ENCODE measurements around the gene ZNF730.
"Not testable (repeated sequence)": the region's sequence is repeated elsewhere in the genome, so short reads cannot be mapped to it uniquely, and the experiment has no call there.

The ZNF730 gene

GRCh38 chr19:23101241-23101640 lies 15.6 kb upstream of the ZNF730 start:
- H3K36me3 ChIP-seq (ENCODE audit: control insufficient read depth in 2 of 2, insufficient read depth in 2 of 2, low read length in 2 of 2), result no peaks in the 10 kb centered on the region
- H3K4me3 ChIP-seq (ENCODE audit: low read length in 2 of 2), result no peak overlapping the region
- no peak overlapping the region for H3K9ac ChIP-seq (ENCODE audit: low read length in 2 of 2)
- H3K4me1 ChIP-seq (ENCODE audit: control insufficient read depth, insufficient read depth, low read length), result no peaks in the 10 kb centered on the region
- no peaks in the 10 kb centered on the region for H3K27me3 ChIP-seq (ENCODE audit: control insufficient read depth in 1 of 2, insufficient read depth in 2 of 2, low read length in 2 of 2)
- no peak overlapping the region for H3K27ac ChIP-seq (ENCODE audit: low read length)
- peaks cover 0 to 2% of the 10 kb centered on the region in 2 donors for H3K9me3 ChIP-seq (ENCODE audit: control insufficient read depth in 2 of 2, low read length in 2 of 2)

GRCh38 chr19:23118400-23118799 lies 1.6 kb downstream of the ZNF730 start:
- Histone ChIP-seq H3K9me3 (ENCODE audit: control insufficient read depth in 2 of 2, low read length in 2 of 2) (no peaks in the 10 kb centered on the region), H3K4me1 (ENCODE audit: control insufficient read depth, insufficient read depth, low read length) (peaks cover 5% of the 10 kb centered on the region), H3K27me3 (ENCODE audit: control insufficient read depth in 1 of 2, insufficient read depth in 2 of 2, low read length in 2 of 2) (peaks cover 4 to 6% of the 10 kb centered on the region in 2 donors), H3K36me3 (ENCODE audit: control insufficient read depth in 2 of 2, insufficient read depth in 2 of 2, low read length in 2 of 2) (no peaks in the 10 kb centered on the region), H3K9ac (ENCODE audit: low read length in 2 of 2) (no peak overlapping the region), H3K27ac (ENCODE audit: low read length) (no peak overlapping the region), H3K4me3 (ENCODE audit: low read length in 2 of 2) (no peak overlapping the region)

- not testable (repeated sequence) for H3K9me3 ChIP-seq (ENCODE audit: control insufficient read depth in 2 of 2, low read length in 2 of 2); H3K4me1 ChIP-seq (ENCODE audit: control insufficient read depth, insufficient read depth, low read length); H3K4me3 ChIP-seq (ENCODE audit: low read length in 2 of 2); H3K27ac ChIP-seq (ENCODE audit: low read length); H3K27me3 ChIP-seq (ENCODE audit: control insufficient read depth in 1 of 2, insufficient read depth in 2 of 2, low read length in 2 of 2); H3K36me3 ChIP-seq (ENCODE audit: control insufficient read depth in 2 of 2, insufficient read depth in 2 of 2, low read length in 2 of 2); H3K9ac ChIP-seq (ENCODE audit: low read length in 2 of 2)
Measured at GRCh38 chr19:23134211-23134610, 17.4 kb downstream of the ZNF730 start.

GRCh38 chr19:23145617-23146415 lies 29.0 kb downstream of the ZNF730 start:
- H3K9me3 ChIP-seq (ENCODE audit: control insufficient read depth in 2 of 2, low read length in 2 of 2), result peaks cover 0 to under 1% of the 10 kb centered on the region in 2 donors
- H3K27me3 ChIP-seq (ENCODE audit: control insufficient read depth in 1 of 2, insufficient read depth in 2 of 2, low read length in 2 of 2), result no peaks in the 10 kb centered on the region
- no peak overlapping the region for H3K27ac ChIP-seq (ENCODE audit: low read length)
- H3K4me1 ChIP-seq (ENCODE audit: control insufficient read depth, insufficient read depth, low read length), result no peaks in the 10 kb centered on the region
- no peak overlapping the region for H3K4me3 ChIP-seq (ENCODE audit: low read length in 2 of 2)
- no peaks in the 10 kb centered on the region for H3K36me3 ChIP-seq (ENCODE audit: control insufficient read depth in 2 of 2, insufficient read depth in 2 of 2, low read length in 2 of 2)
- no peak overlapping the region for H3K9ac ChIP-seq (ENCODE audit: low read length in 2 of 2)

DNA sequence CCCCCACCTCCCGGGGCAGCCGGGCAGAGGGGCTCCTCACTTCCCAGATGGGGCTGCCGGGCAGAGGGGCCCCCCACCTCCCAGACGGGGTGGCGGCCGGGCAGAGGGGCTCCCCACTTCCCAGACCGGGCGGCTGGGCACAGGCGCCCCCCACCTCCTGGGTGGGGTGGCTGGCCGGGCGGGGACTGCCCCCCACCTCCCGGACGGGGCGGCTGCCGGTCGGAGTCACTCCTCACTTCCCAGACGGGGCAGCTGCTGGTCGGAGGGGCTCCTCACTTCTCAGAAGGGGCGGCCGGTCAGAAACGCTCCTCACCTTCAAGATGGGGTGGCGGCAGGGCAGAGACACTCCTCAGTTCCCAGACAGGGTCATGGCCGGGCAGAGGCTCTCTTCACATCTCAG lies 43.9 kb downstream of the ZNF730 start:
- Histone ChIP-seq H3K9ac (ENCODE audit: low read length in 2 of 2) (no peak overlapping the region), H3K4me3 (ENCODE audit: low read length in 2 of 2) (no peak overlapping the region), H3K27me3 (ENCODE audit: control insufficient read depth in 1 of 2, insufficient read depth in 2 of 2, low read length in 2 of 2) (no peaks in the 10 kb centered on the region), H3K4me1 (ENCODE audit: control insufficient read depth, insufficient read depth, low read length) (no peaks in the 10 kb centered on the region), H3K27ac (ENCODE audit: low read length) (no peak overlapping the region), H3K9me3 (ENCODE audit: control insufficient read depth in 2 of 2, low read length in 2 of 2) (no peaks in the 10 kb centered on the region), H3K36me3 (ENCODE audit: control insufficient read depth in 2 of 2, insufficient read depth in 2 of 2, low read length in 2 of 2) (no peaks in the 10 kb centered on the region)

- H3K36me3 ChIP-seq (ENCODE audit: control insufficient read depth in 2 of 2, insufficient read depth in 2 of 2, low read length in 2 of 2); H3K4me3 ChIP-seq (ENCODE audit: low read length in 2 of 2); H3K27ac ChIP-seq (ENCODE audit: low read length); H3K9ac ChIP-seq (ENCODE audit: low read length in 2 of 2); H3K27me3 ChIP-seq (ENCODE audit: control insufficient read depth in 1 of 2, insufficient read depth in 2 of 2, low read length in 2 of 2); H3K9me3 ChIP-seq (ENCODE audit: control insufficient read depth in 2 of 2, low read length in 2 of 2); H3K4me1 ChIP-seq (ENCODE audit: control insufficient read depth, insufficient read depth, low read length): not testable (repeated sequence)
Measured at GRCh38 chr19:23168286-23168685, 51.5 kb downstream of the ZNF730 start.

DNA sequence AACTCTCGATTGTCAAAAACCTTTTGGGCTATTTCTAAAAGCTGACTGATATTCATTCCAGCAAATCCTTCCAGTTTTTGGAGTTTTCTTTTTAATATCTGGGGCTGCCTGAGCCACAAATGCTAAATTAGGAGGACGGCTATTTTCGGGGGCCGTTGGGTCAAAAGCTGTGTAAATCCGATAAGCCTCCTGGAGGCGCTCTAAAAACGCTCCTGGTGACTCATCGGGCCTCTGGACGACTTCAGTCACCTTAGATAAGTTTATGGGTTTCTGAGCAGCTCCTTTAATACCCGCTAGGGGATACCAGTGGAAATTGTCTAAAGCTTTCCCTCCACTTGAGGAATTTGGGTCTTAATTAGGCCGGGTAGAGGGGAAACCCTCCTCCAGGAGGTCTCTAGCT lies 66.4 kb downstream of the ZNF730 start:
- Histone ChIP-seq H3K9ac (ENCODE audit: low read length in 2 of 2) (no peak overlapping the region), H3K4me1 (ENCODE audit: control insufficient read depth, insufficient read depth, low read length) (no peaks in the 10 kb centered on the region), H3K4me3 (ENCODE audit: low read length in 2 of 2) (no peak overlapping the region)

GRCh38 chr19:23190341-23190740 lies 73.5 kb downstream of the ZNF730 start:
- no peaks in the 10 kb centered on the region for H3K36me3 ChIP-seq (ENCODE audit: control insufficient read depth in 2 of 2, insufficient read depth in 2 of 2, low read length in 2 of 2)
- H3K27me3 ChIP-seq (ENCODE audit: control insufficient read depth in 1 of 2, insufficient read depth in 2 of 2, low read length in 2 of 2), result no peaks in the 10 kb centered on the region
- H3K4me1 ChIP-seq (ENCODE audit: control insufficient read depth, insufficient read depth, low read length), result no peaks in the 10 kb centered on the region
- no peaks in the 10 kb centered on the region for H3K9me3 ChIP-seq (ENCODE audit: control insufficient read depth in 2 of 2, low read length in 2 of 2)
- no peak overlapping the region for H3K4me3 ChIP-seq (ENCODE audit: low read length in 2 of 2)
- no peak overlapping the region for H3K27ac ChIP-seq (ENCODE audit: low read length)
- H3K9ac ChIP-seq (ENCODE audit: low read length in 2 of 2), result no peak overlapping the region

More for the DNA sequence above, 66.4 kb downstream of the ZNF730 start:
- Histone ChIP-seq H3K9me3 (ENCODE audit: control insufficient read depth in 2 of 2, low read length in 2 of 2) (no peaks in the 10 kb centered on the region), H3K27me3 (ENCODE audit: control insufficient read depth in 1 of 2, insufficient read depth in 2 of 2, low read length in 2 of 2) (no peaks in the 10 kb centered on the region), H3K36me3 (ENCODE audit: control insufficient read depth in 2 of 2, insufficient read depth in 2 of 2, low read length in 2 of 2) (no peaks in the 10 kb centered on the region), H3K27ac (ENCODE audit: low read length) (no peak overlapping the region)

Data from stomach smooth muscle (tissue), 2 donors.